Liver (tissue), 9 donors: ENCODE measurements around the gene KIF11. TPM values are rescaled to one million over a fixed set of nuclear protein-coding genes. Genes with fewer than 3 reads are reported as not detected.

Experiments used
- DNase-seq: peaks from one replicate; pipeline ENCODE4 v3.0.0-alpha.2; 2017; ENCODE audit warnings: low spot score
- H3K27ac ChIP-seq, 2 donors: one replicate each; pipeline ENCODE4 v1.7.0; 2013; ENCODE audit warnings: inconsistent platforms in 2 of 2, low read length in 2 of 2, control low read depth in 1 of 2, low read depth in 1 of 2, mild to moderate bottlenecking in 1 of 2
- H3K27me3 ChIP-seq, 4 donors: one replicate each; pipeline versions ENCODE4 v1.6.1 to v1.7.0; 2013; ENCODE audit warnings: low read length in 3 of 4, inconsistent platforms in 1 of 4, mild to moderate bottlenecking in 1 of 4, moderate library complexity in 1 of 4; ENCODE audit not compliant: control insufficient read depth in 4 of 4, insufficient read depth in 4 of 4
- H3K36me3 ChIP-seq, 4 donors: one replicate each; pipeline versions ENCODE4 v1.6.1 to v1.7.0; 2013; ENCODE audit warnings: low read length in 3 of 4, mild to moderate bottlenecking in 3 of 4, low read depth in 1 of 4, moderate library complexity in 1 of 4; ENCODE audit not compliant: control insufficient read depth in 4 of 4, insufficient read depth in 3 of 4
- H3K4me1 ChIP-seq, 4 donors: one replicate each; pipeline versions ENCODE4 v1.6.1 to v1.7.0; 2013; ENCODE audit warnings: low read length in 3 of 4, mild to moderate bottlenecking in 3 of 4, moderate library complexity in 1 of 4; ENCODE audit not compliant: control insufficient read depth in 4 of 4, insufficient read depth in 4 of 4
- H3K4me3 ChIP-seq, 3 donors: one replicate each; pipeline versions ENCODE4 v1.6.1 to v1.7.0; 2013; ENCODE audit warnings: low read length in 3 of 3, control low read depth in 1 of 3, low read depth in 1 of 3, mild to moderate bottlenecking in 1 of 3
- H3K9ac ChIP-seq, 2 donors: one replicate each; pipeline ENCODE4 v1.7.0; 2013; ENCODE audit warnings: low read length in 2 of 2, mild to moderate bottlenecking in 2 of 2, moderate library complexity in 2 of 2, control low read depth in 1 of 2, low read depth in 1 of 2
- H3K9me3 ChIP-seq, 4 donors: one replicate each; pipeline versions ENCODE4 v1.6.1 to v1.7.0; 2013; ENCODE audit warnings: low read length in 3 of 4; ENCODE audit not compliant: control insufficient read depth in 4 of 4
- ATF3 ChIP-seq: IDR thresholded peaks from 2 replicates; pipeline ENCODE4 v1.6.1; 2016; ENCODE audit warnings: antibody characterized with exemption
- CTCF ChIP-seq: fragments of 150-350 bp; IDR thresholded peaks from 2 replicates; pipeline ENCODE4 v1.5.1; 2017; ENCODE audit warnings: improper control_type of control experiment, low read depth, low read length; ENCODE audit not compliant: missing input control
- EGR1 ChIP-seq, 2 donors: IDR thresholded peaks; 2 replicates each; pipeline ENCODE4 v1.6.1; 2016 to 2018; ENCODE audit warnings: antibody characterized with exemption in 2 of 2, low read depth in 2 of 2
- FOXA1 ChIP-seq: IDR thresholded peaks from 2 replicates; pipeline ENCODE4 v1.6.1; 2016; ENCODE audit warnings: antibody characterized with exemption
- FOXA2 ChIP-seq: IDR thresholded peaks from 2 replicates; pipeline ENCODE4 v1.6.1; 2016; ENCODE audit warnings: antibody characterized with exemption
- GABPA ChIP-seq, 2 donors: IDR thresholded peaks in 1 of 2; conservative IDR thresholded peaks in 1 of 2; 2 replicates each; pipeline ENCODE4 v1.6.1; 2016; ENCODE audit warnings: antibody characterized with exemption in 2 of 2, mild to moderate bottlenecking in 1 of 2, moderate library complexity in 1 of 2
- HNF4A ChIP-seq, 2 donors: conservative IDR thresholded peaks; 2 replicates each; pipeline ENCODE4 v1.6.1; 2016; ENCODE audit warnings: antibody characterized with exemption in 2 of 2, mild to moderate bottlenecking in 2 of 2
- HNF4G ChIP-seq: IDR thresholded peaks from 2 replicates; pipeline ENCODE4 v1.6.1; 2016; ENCODE audit warnings: antibody characterized with exemption
- JUND ChIP-seq, 2 donors: IDR thresholded peaks; 2 replicates each; pipeline ENCODE4 v1.6.1; 2016; ENCODE audit warnings: antibody characterized with exemption in 2 of 2
- MAX ChIP-seq: IDR thresholded peaks from 2 replicates; pipeline ENCODE4 v1.6.1; 2016; ENCODE audit warnings: antibody characterized with exemption
- NR2F2 ChIP-seq: IDR thresholded peaks from 2 replicates; pipeline ENCODE4 v1.6.1; 2016; ENCODE audit warnings: antibody characterized with exemption
- RAD21 ChIP-seq, 2 donors: IDR thresholded peaks; 2 replicates each; pipeline ENCODE4 v1.6.1; 2016; ENCODE audit warnings: antibody characterized with exemption in 2 of 2, mild to moderate bottlenecking in 2 of 2
- REST ChIP-seq: IDR thresholded peaks from 2 replicates; pipeline ENCODE4 v1.6.1; 2016; ENCODE audit warnings: antibody characterized with exemption, mild to moderate bottlenecking
- RXRA ChIP-seq, 2 donors: IDR thresholded peaks; 2 replicates each; pipeline ENCODE4 v1.6.1; 2017 to 2018; ENCODE audit warnings: antibody characterized with exemption in 2 of 2, mild to moderate bottlenecking in 1 of 2
- SP1 ChIP-seq: IDR thresholded peaks from 2 replicates; pipeline ENCODE4 v1.6.1; 2018; ENCODE audit warnings: antibody characterized with exemption, mild to moderate bottlenecking
- TAF1 ChIP-seq: conservative IDR thresholded peaks from 2 replicates; pipeline ENCODE4 v1.6.1; 2016; ENCODE audit warnings: antibody characterized with exemption, mild to moderate bottlenecking
- YY1 ChIP-seq: IDR thresholded peaks from 2 replicates; pipeline ENCODE4 v1.6.1; 2016; ENCODE audit warnings: antibody characterized with exemption, mild to moderate bottlenecking
- ZBTB33 ChIP-seq: IDR thresholded peaks from 2 replicates; pipeline ENCODE4 v1.6.1; 2016; ENCODE audit warnings: antibody characterized with exemption
- polyA plus RNA-seq, 2 donors: library from polyadenylated mRNA; stranded (reverse) in 1 of 2; unstranded in 1 of 2; fragments of 200-250 nt in 1 of 2; fragments of >200 nt in 1 of 2; fragmentation: Nextera tagmentation in 1 of 2; extraction: Ambion mirVana in 1 of 2; gene quantifications; one replicate each; pipeline versions ENCODE4 v1.2.1 to v1.2.3, GENCODE V29; 2013 to 2015
- total RNA-seq, 2 donors: library from RNA; depleted of rRNA; stranded (reverse); fragments of >200 nt; gene quantifications; one replicate each; pipeline ENCODE4 v1.2.3, GENCODE V29; 2014
- donor health status: healthy.
- donor health status: healthy.
- donor health status: healthy.
- donor health status: healthy.
- donor health status: healthy.

KIF11 gene
- total and polyA plus RNA-seq, 4 donors, result 0.25 to 29.2 (median 0.58) TPM

GRCh38 chr10:92662848-92663247, 69.9 kb downstream of the KIF11 start:
- no peaks in the 10 kb centered on the region for H3K27me3 ChIP-seq
- TF ChIP-seq SP1 (no peak), HNF4A (conservative IDR thresholded peaks at IDR 0.05) (no peak), REST (no peak), RAD21 (IDR thresholded peaks at IDR 0.05) (no peak), GABPA (IDR thresholded peaks at IDR 0.05 in 1 of 2, conservative IDR thresholded peaks at IDR 0.05 in 1 of 2) (no peak), MAX (no peak), NR2F2 (no peak), ATF3 (no peak), HNF4G (no peak), RXRA (IDR thresholded peaks at IDR 0.05) (no peak), EGR1 (IDR thresholded peaks at IDR 0.05; ENCODE audit: low read depth in 2 of 2) (no peak), ZBTB33 (no peak), JUND (IDR thresholded peaks at IDR 0.05) (no peak), FOXA1 (no peak), YY1 (no peak), FOXA2 (no peak), TAF1 (no peak), CTCF (no peak)
- DNase-seq, result no peak
- H3K9ac ChIP-seq, result no peak overlapping the region
- no peaks in the 10 kb centered on the region for H3K4me1 ChIP-seq
- H3K4me3 ChIP-seq, result no peak overlapping the region
- H3K27ac ChIP-seq, result no peak overlapping the region
- no peaks in the 10 kb centered on the region for H3K36me3 ChIP-seq
- peaks cover 0 to 8% (median under 1%) of the 10 kb centered on the region in 4 donors for H3K9me3 ChIP-seq

- Histone ChIP-seq H3K9me3 (peaks cover 0 to 8% (median under 1%) of the 10 kb centered on the region in 4 donors), H3K4me1 (no peaks in the 10 kb centered on the region), H3K27me3 (no peaks in the 10 kb centered on the region), H3K4me3 (no peak overlapping the region), H3K9ac (no peak overlapping the region), H3K36me3 (no peaks in the 10 kb centered on the region), H3K27ac (no peak overlapping the region)
- DNase-seq, result no peak
- TF ChIP-seq FOXA1, result no peak
- no peak for TF ChIP-seq HNF4G
- TF ChIP-seq TAF1, result no peak
- TF ChIP-seq JUND (IDR thresholded peaks at IDR 0.05), result no peak
- no peak for TF ChIP-seq GABPA (IDR thresholded peaks at IDR 0.05 in 1 of 2, conservative IDR thresholded peaks at IDR 0.05 in 1 of 2)
- TF ChIP-seq REST, result no peak
- TF ChIP-seq MAX, result no peak
- no peak for TF ChIP-seq ATF3
Observed at GRCh38 chr10:92664322-92664721, 71.4 kb downstream of the KIF11 start.
